HepG2 (cell line): ENCODE results near the gene PRR5L. TPM values are rescaled to one million over a fixed set of nuclear protein-coding genes. Genes with fewer than 3 reads are reported as not detected.

ENCODE experiments used
- ATF6 ChIP-seq: sonication (generic); formaldehyde crosslinking; conservative IDR thresholded peaks from 2 replicates; pipeline ENCODE4 v1.4.0; 2020; ENCODE audit warnings: missing genetic modification reagents
- BORCS8-MEF2B ChIP-seq: sonication (generic); formaldehyde crosslinking; IDR thresholded peaks from 2 replicates; pipeline ENCODE4 v1.8.0; 2022; ENCODE audit warnings: mild to moderate bottlenecking, missing genetic modification reagents
- BRD4 ChIP-seq: sonication (generic); formaldehyde crosslinking; IDR thresholded peaks from 2 replicates; pipeline ENCODE4 v1.4.0; 2020; ENCODE audit warnings: missing genetic modification reagents
- HDAC1 ChIP-seq: sonication (generic); formaldehyde crosslinking; IDR thresholded peaks from 2 replicates; pipeline ENCODE4 v1.5.1; 2020; ENCODE audit warnings: mild to moderate bottlenecking, missing genetic modification reagents
- HNF4G ChIP-seq, 2 experiments: sonication (generic) in 1 of 2; formaldehyde crosslinking in 1 of 2; IDR thresholded peaks; 2 replicates each; pipeline versions ENCODE4 v1.4.0 to v1.6.1; 2011 to 2020; ENCODE audit warnings: borderline replicate concordance in 2 of 2, low read depth in 2 of 2, mild to moderate bottlenecking in 2 of 2, low read length in 1 of 2, missing genetic modification reagents in 1 of 2, moderate library complexity in 1 of 2
- KDM5A ChIP-seq: fragments of 200-600 bp; sonication (generic); IDR thresholded peaks from 2 replicates; pipeline ENCODE4 v1.7.0; 2018; ENCODE audit warnings: antibody characterized with exemption, mild to moderate bottlenecking, low read length, borderline replicate concordance
- LCORL ChIP-seq, 2 experiments: fragments of 450-650 bp in 1 of 2; sonication (generic) in 1 of 2; formaldehyde crosslinking in 1 of 2; IDR thresholded peaks; 2 replicates each; pipeline versions ENCODE4 v1.5.0 to v1.6.1; 2017 to 2020; ENCODE audit warnings: antibody characterized with exemption in 1 of 2, missing genetic modification reagents in 1 of 2
- MAFG ChIP-seq: sonication (generic); formaldehyde crosslinking; IDR thresholded peaks from 2 replicates; pipeline ENCODE4 v1.5.1; 2020; ENCODE audit warnings: mild to moderate bottlenecking, missing genetic modification reagents
- MIER2 ChIP-seq: IDR thresholded peaks from 2 replicates; pipeline ENCODE4 v1.6.1; 2016; ENCODE audit warnings: missing biosample characterization, missing genetic modification reagents
- NBN ChIP-seq: fragments of 450-650 bp; conservative IDR thresholded peaks from 2 replicates; pipeline ENCODE4 v1.6.1; 2017
- NFIC ChIP-seq: IDR thresholded peaks from 2 replicates; pipeline ENCODE4 v1.6.1; 2012; ENCODE audit warnings: mild to moderate bottlenecking, low read length, inconsistent platforms
- RARG ChIP-seq: sonication (generic); formaldehyde crosslinking; IDR thresholded peaks from 2 replicates; pipeline ENCODE4 v1.4.0; 2020; ENCODE audit warnings: low read depth, mild to moderate bottlenecking, missing genetic modification reagents
- SRSF1 ChIP-seq: fragments of 200-400 bp; formaldehyde crosslinking; optimal IDR thresholded peaks from 2 replicates; pipeline ENCODE3; 2017; ENCODE audit warnings: mild to moderate bottlenecking, low read depth, low read length, moderate library complexity
- ZKSCAN1 ChIP-seq: fragments of 150-350 bp; IDR thresholded peaks from 2 replicates; pipeline ENCODE4 v1.6.1; 2014; ENCODE audit warnings: low read length
- ZNF234 ChIP-seq: sonication (generic); formaldehyde crosslinking; conservative IDR thresholded peaks from 2 replicates; pipeline ENCODE4 v1.5.1; 2020; ENCODE audit warnings: mild to moderate bottlenecking, missing genetic modification reagents
- ZNF292 ChIP-seq: sonication (generic); formaldehyde crosslinking; IDR thresholded peaks from 2 replicates; pipeline ENCODE4 v1.8.1; 2022; ENCODE audit warnings: mild to moderate bottlenecking, low read depth, missing genetic modification reagents, borderline replicate concordance
- ZNF382 ChIP-seq: sonication (generic); formaldehyde crosslinking; IDR thresholded peaks from 2 replicates; pipeline ENCODE4 v1.5.0; 2020; ENCODE audit warnings: missing genetic modification reagents, mild to moderate bottlenecking, borderline replicate concordance
- ZNF441 ChIP-seq: sonication (generic); formaldehyde crosslinking; IDR thresholded peaks from 2 replicates; pipeline ENCODE4 v1.7.0; 2021; ENCODE audit warnings: missing genetic modification reagents, borderline replicate concordance
- ZNF616 ChIP-seq: sonication (generic); formaldehyde crosslinking; IDR thresholded peaks from 2 replicates; pipeline ENCODE4 v1.5.0; 2020; ENCODE audit warnings: low read depth, mild to moderate bottlenecking, missing genetic modification reagents
- ZNF737 ChIP-seq: sonication (generic); formaldehyde crosslinking; IDR thresholded peaks from 2 replicates; pipeline ENCODE4 v1.5.0; 2020; ENCODE audit warnings: missing genetic modification reagents, mild to moderate bottlenecking, borderline replicate concordance
- ZNF782 ChIP-seq: sonication (generic); formaldehyde crosslinking; IDR thresholded peaks from 2 replicates; pipeline ENCODE4 v1.4.0; 2020; ENCODE audit warnings: missing genetic modification reagents, mild to moderate bottlenecking, borderline replicate concordance
- ZSCAN9 ChIP-seq: IDR thresholded peaks from 2 replicates; pipeline ENCODE4 v1.6.1; 2016; ENCODE audit warnings: borderline replicate concordance
- polyA plus RNA-seq, 8 experiments: library from polyadenylated mRNA; depleted of rRNA in 3 of 8; stranded (reverse) in 7 of 8; unstranded in 1 of 8; fragments of >200 nt; fragmentation: Illumina TruSeq in 4 of 8; extraction: Trizol in 4 of 8; gene quantifications; 2 replicates each; pipeline versions ENCODE4 v1.2.1 to v1.2.3, GENCODE V29; 2011 to 2016; ENCODE audit warnings: low read depth in 4 of 8, missing spikeins in 1 of 8, mixed read lengths in 1 of 8; ENCODE audit not compliant: insufficient read depth in 1 of 8
- total RNA-seq, 5 experiments: library from RNA; depleted of rRNA; stranded (reverse); fragments of >200 nt; fragmentation: Illumina TruSeq; extraction: Trizol; gene quantifications; 2 replicates each; pipeline ENCODE4 v1.2.3, GENCODE V29; 2016; ENCODE audit warnings: low read depth in 1 of 5
- TF ChIP-seq, protein P1 (sequence below): sonication (generic); formaldehyde crosslinking; IDR thresholded peaks from 2 replicates; pipeline ENCODE4 v1.9.0; 2021; ENCODE audit warnings: missing genetic modification reagents, mild to moderate bottlenecking, borderline replicate concordance
- TF ChIP-seq, protein P2 (sequence below): sonication (generic); formaldehyde crosslinking; IDR thresholded peaks from 2 replicates; pipeline ENCODE4 v1.4.0; 2020; ENCODE audit warnings: missing genetic modification reagents

Gene PRR5L
- total and polyA plus RNA-seq, 2 of the 13 experiments (the other 11 are each of a cell fraction or from before 2014, with no cell fraction given) = 0.16 TPM; not detected in 1

- TF ChIP-seq, protein P1, sequence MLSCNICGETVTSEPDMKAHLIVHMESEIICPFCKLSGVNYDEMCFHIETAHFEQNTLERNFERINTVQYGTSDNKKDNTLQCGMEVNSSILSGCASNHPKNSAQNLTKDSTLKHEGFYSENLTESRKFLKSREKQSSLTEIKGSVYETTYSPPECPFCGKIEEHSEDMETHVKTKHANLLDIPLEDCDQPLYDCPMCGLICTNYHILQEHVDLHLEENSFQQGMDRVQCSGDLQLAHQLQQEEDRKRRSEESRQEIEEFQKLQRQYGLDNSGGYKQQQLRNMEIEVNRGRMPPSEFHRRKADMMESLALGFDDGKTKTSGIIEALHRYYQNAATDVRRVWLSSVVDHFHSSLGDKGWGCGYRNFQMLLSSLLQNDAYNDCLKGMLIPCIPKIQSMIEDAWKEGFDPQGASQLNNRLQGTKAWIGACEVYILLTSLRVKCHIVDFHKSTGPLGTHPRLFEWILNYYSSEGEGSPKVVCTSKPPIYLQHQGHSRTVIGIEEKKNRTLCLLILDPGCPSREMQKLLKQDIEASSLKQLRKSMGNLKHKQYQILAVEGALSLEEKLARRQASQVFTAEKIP (CRISPR knock-in tag) = no peak
- TF ChIP-seq MAFG = no peak
- peak; percentile 76; the same call in 1 of the 2 replicates for TF ChIP-seq BRD4 (CRISPR knock-in tag)
- peak; percentile 74 for TF ChIP-seq SRSF1
- TF ChIP-seq ZSCAN9 (CRISPR knock-in tag) = peak; percentile 66; the same call in 1 of the 2 replicates
- peak; percentile 76; the same call in 1 of the 2 replicates for TF ChIP-seq BORCS8-MEF2B
- TF ChIP-seq NBN = no peak
- TF ChIP-seq NFIC = no peak
- no peak for TF ChIP-seq HNF4G (IDR thresholded peaks at IDR 0.05; ENCODE audit: borderline replicate concordance, low read depth, low read length)
- 0 out of 2 replicates have a peak, but pooled peaks have one; percentile 40 for TF ChIP-seq HNF4G (CRISPR knock-in tag; IDR thresholded peaks at IDR 0.05; ENCODE audit: borderline replicate concordance, low read depth)
- peak; percentile 20; the same call in 1 of the 2 replicates for TF ChIP-seq ZNF441 (CRISPR knock-in tag)
- TF ChIP-seq ZNF737 (CRISPR knock-in tag) = peak; percentile 66; the same call in 1 of the 2 replicates
- peak; percentile 87; the same call in 1 of the 2 replicates for TF ChIP-seq ATF6 (CRISPR knock-in tag)
- peak; percentile 93 for TF ChIP-seq ZNF782 (CRISPR knock-in tag)
- no peak; the same call in 1 of the 2 replicates for TF ChIP-seq ZNF234 (CRISPR knock-in tag)
- TF ChIP-seq ZNF382 (CRISPR knock-in tag) = no peak
- peak; percentile 75; the same call in 1 of the 2 replicates for TF ChIP-seq ZNF616 (CRISPR knock-in tag)
- TF ChIP-seq HDAC1 = peak; percentile 91
- no peak for TF ChIP-seq RARG (CRISPR knock-in tag)
- TF ChIP-seq ZKSCAN1 = no peak; the same call in 1 of the 2 replicates
- peak; percentile 75 for TF ChIP-seq ZNF292 (CRISPR knock-in tag)
- TF ChIP-seq LCORL (IDR thresholded peaks at IDR 0.05) = no peak
- peak; percentile 76 for TF ChIP-seq LCORL (CRISPR knock-in tag; IDR thresholded peaks at IDR 0.05)
- TF ChIP-seq, protein P2, sequence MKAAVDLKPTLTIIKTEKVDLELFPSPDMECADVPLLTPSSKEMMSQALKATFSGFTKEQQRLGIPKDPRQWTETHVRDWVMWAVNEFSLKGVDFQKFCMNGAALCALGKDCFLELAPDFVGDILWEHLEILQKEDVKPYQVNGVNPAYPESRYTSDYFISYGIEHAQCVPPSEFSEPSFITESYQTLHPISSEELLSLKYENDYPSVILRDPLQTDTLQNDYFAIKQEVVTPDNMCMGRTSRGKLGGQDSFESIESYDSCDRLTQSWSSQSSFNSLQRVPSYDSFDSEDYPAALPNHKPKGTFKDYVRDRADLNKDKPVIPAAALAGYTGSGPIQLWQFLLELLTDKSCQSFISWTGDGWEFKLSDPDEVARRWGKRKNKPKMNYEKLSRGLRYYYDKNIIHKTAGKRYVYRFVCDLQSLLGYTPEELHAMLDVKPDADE = 0 out of 2 replicates have a peak, but pooled peaks have one; percentile 82
- TF ChIP-seq KDM5A = peak; percentile 61; the same call in 1 of the 2 replicates
- no peak; the same call in 1 of the 2 replicates for TF ChIP-seq MIER2 (CRISPR knock-in tag)
Observed at GRCh38 chr11:36509694-36510593, 213.9 kb downstream of the PRR5L start, which contains the start of gene TRAF6 (continued).
